Ascending aorta (tissue), 2 donors: Measurements from ENCODE around the gene MKNK1. TPM values are rescaled to one million over a fixed set of nuclear protein-coding genes. Genes with fewer than 3 reads are reported as not detected.

ENCODE experiments used
- DNase-seq, 2 donors: peaks; one replicate each; pipeline ENCODE4 v3.0.0-alpha.2; 2019; ENCODE audit warnings: low spot score in 2 of 2
- H3K27ac ChIP-seq, 2 donors: fragments of 200-600 bp; sonication (generic); one replicate each; pipeline ENCODE4 v1.5.1; 2016 to 2017; ENCODE audit warnings: mild to moderate bottlenecking in 1 of 2
- H3K27me3 ChIP-seq: fragments of 200-600 bp; sonication (generic); one replicate; pipeline ENCODE4 v1.5.1; 2017
- H3K36me3 ChIP-seq, 2 donors: fragments of 200-600 bp; sonication (generic); one replicate each; pipeline ENCODE4 v1.5.1; 2016
- H3K4me1 ChIP-seq, 2 donors: fragments of 200-600 bp; sonication (generic); one replicate each; pipeline ENCODE4 v1.5.1; 2016 to 2017; ENCODE audit warnings: mild to moderate bottlenecking in 1 of 2
- H3K4me3 ChIP-seq, 2 donors: fragments of 200-600 bp; sonication (generic); one replicate each; pipeline ENCODE4 v1.5.1; 2016 to 2017; ENCODE audit warnings: mild to moderate bottlenecking in 1 of 2
- H3K9me3 ChIP-seq, 2 donors: fragments of 200-600 bp; sonication (generic); one replicate each; pipeline ENCODE4 v1.5.1; 2016
- intact Hi-C: fragments of 100-400 bp; cut with DNase I; formaldehyde crosslinking; loops from one replicate; pipeline ENCODE4 v1.15.1; 2023
- total RNA-seq: library from RNA; depleted of rRNA; stranded (reverse); fragments of >200 nt; gene quantifications from one replicate; pipeline ENCODE4 v1.1.0, GENCODE V29; 2016
- TF ChIP-seq, protein P1 (sequence below), 3 experiments: fragments of 200-600 bp in 2 of 3; fragments of 450-650 bp in 1 of 3; sonication (generic) in 2 of 3; IDR thresholded peaks; one replicate each; pipeline ENCODE4 v1.5.1; 2016 to 2019; ENCODE audit warnings: antibody characterized with exemption in 3 of 3, mild to moderate bottlenecking in 1 of 3, moderate library complexity in 1 of 3

Gene MKNK1
- total RNA-seq, 1 donor from 2014 or later: 47.8 TPM

- H3K36me3 ChIP-seq: no peaks in the 10 kb centered on the region
- no peak overlapping the region for H3K4me3 ChIP-seq
- TF ChIP-seq, protein P1, sequence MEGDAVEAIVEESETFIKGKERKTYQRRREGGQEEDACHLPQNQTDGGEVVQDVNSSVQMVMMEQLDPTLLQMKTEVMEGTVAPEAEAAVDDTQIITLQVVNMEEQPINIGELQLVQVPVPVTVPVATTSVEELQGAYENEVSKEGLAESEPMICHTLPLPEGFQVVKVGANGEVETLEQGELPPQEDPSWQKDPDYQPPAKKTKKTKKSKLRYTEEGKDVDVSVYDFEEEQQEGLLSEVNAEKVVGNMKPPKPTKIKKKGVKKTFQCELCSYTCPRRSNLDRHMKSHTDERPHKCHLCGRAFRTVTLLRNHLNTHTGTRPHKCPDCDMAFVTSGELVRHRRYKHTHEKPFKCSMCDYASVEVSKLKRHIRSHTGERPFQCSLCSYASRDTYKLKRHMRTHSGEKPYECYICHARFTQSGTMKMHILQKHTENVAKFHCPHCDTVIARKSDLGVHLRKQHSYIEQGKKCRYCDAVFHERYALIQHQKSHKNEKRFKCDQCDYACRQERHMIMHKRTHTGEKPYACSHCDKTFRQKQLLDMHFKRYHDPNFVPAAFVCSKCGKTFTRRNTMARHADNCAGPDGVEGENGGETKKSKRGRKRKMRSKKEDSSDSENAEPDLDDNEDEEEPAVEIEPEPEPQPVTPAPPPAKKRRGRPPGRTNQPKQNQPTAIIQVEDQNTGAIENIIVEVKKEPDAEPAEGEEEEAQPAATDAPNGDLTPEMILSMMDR (IDR thresholded peaks at IDR 0.05): no peak
- H3K9me3 ChIP-seq: no peaks in the 10 kb centered on the region
- H3K4me1 ChIP-seq: no peaks in the 10 kb centered on the region
- no peak overlapping the region for H3K27ac ChIP-seq
- DNase-seq: no peak
- H3K27me3 ChIP-seq: no peaks in the 10 kb centered on the region
- intact Hi-C loops: no loop called here
Measured at GRCh38 chr1:46516200-46516950, 87.7 kb downstream of the MKNK1 start.

- no peaks in the 10 kb centered on the region for H3K36me3 ChIP-seq
- no peak for DNase-seq
- no peaks in the 10 kb centered on the region for H3K9me3 ChIP-seq
- H3K27me3 ChIP-seq: no peaks in the 10 kb centered on the region
- intact Hi-C loops: no loop called here
- no peak overlapping the region for H3K4me3 ChIP-seq
- TF ChIP-seq, protein P1 (IDR thresholded peaks at IDR 0.05): no peak
- H3K4me1 ChIP-seq: no peaks in the 10 kb centered on the region
- H3K27ac ChIP-seq: no peak overlapping the region
Measured at GRCh38 chr1:46515576-46515975, 88.5 kb downstream of the MKNK1 start.

DNA sequence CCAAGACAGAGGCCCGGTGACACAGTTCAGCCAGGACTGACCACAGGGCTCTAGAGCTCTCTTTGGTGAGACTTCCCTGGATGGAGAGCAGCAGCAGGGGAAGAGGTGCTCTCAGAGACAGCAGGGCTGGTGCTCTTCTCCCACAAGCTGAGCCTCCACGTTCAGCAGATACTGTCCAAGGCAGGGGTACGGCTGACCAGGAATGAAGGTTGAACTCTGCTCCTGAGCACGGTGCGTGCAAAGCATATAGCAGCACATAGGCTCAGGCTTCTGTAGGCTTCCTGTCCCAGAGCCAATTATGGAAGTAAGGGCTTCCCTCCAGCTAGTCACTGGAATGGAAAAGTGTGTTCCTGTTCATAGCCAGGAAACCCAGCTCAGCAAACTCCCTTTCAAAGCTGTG is 90.5 kb downstream of the MKNK1 start:
- H3K27me3 ChIP-seq: no peaks in the 10 kb centered on the region
- no peak overlapping the region for H3K27ac ChIP-seq
- intact Hi-C loops: no loop called here
- no peak overlapping the region for H3K4me3 ChIP-seq
- no peaks in the 10 kb centered on the region for H3K9me3 ChIP-seq
- no peaks in the 10 kb centered on the region for H3K4me1 ChIP-seq
- DNase-seq: no peak
- H3K36me3 ChIP-seq: no peaks in the 10 kb centered on the region
- TF ChIP-seq, protein P1 (IDR thresholded peaks at IDR 0.05): no peak

DNA sequence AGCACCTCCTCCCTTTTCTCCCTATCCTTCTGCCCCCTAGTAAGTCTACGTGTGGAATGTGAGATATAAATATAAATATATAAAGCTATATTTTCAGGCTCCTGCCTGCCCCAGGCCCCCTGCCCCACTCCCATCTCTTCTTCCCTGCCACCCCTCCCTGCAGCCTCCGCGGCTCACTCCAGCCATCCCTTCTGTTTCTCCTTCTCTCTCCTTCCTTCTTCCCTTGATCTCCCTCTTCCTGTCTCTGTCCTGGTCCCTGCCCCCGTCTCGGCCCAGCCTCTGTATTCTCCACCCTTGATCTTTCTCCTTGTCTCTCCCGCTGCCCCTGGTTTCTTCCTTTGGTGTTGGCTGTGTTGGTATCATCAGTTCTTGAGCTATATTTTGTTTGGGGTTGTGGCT is 91.3 kb downstream of the MKNK1 start:
- DNase-seq: no peak
- no peaks in the 10 kb centered on the region for H3K4me1 ChIP-seq
- no peaks in the 10 kb centered on the region for H3K36me3 ChIP-seq
- H3K27ac ChIP-seq: no peak overlapping the region
- no peak overlapping the region for H3K4me3 ChIP-seq
- TF ChIP-seq, protein P1 (IDR thresholded peaks at IDR 0.05): no peak
- H3K9me3 ChIP-seq: no peaks in the 10 kb centered on the region
- intact Hi-C loops: no loop called here
- H3K27me3 ChIP-seq: no peaks in the 10 kb centered on the region

- intact Hi-C loops: no loop called here
- Histone ChIP-seq H3K27me3 (no peaks in the 10 kb centered on the region), H3K4me1 (no peaks in the 10 kb centered on the region), H3K27ac (no peak overlapping the region), H3K4me3 (no peak overlapping the region), H3K9me3 (no peaks in the 10 kb centered on the region), H3K36me3 (no peaks in the 10 kb centered on the region)
- TF ChIP-seq, protein P1 (IDR thresholded peaks at IDR 0.05): no peak
- no peak for DNase-seq
Measured at GRCh38 chr1:46512135-46512791, 91.8 kb downstream of the MKNK1 start.
